GM21529 (cell line): ENCODE measurements around the gene EYA2.
"Not testable (repeated sequence)": the region's sequence is repeated elsewhere in the genome, so short reads cannot be mapped to it uniquely, and the experiment has no call there.

Source experiments
- ATAC-seq: cut with Tn5 transposase; IDR thresholded peaks from one replicate; pipeline ENCODE4 v1.9.1; 2021; ENCODE audit not compliant: unreplicated experiment

Gene EYA2

GRCh38 chr20:47160240-47160639, 265.6 kb downstream of the EYA2 start:
- no peak for ATAC-seq

DNA sequence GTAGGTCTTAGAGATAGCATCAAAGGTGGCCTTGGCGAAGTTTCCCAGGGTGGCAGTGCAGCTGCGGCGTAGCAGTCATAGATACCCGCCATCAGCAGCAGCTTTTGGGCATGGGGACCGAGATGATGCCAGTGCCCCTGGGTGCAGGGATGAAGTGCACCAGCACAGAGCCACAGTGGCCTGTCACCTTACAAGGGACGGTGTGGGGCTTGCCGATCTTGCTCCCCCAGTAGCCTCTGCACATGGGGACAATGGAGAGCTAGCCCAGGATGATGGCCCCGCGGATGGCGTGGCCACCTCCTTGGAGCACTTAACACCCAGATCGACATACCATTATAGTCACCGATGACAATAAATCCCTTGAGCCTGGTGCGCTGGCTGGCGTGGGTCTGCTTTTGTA, 266.3 kb downstream of the EYA2 start:
- ATAC-seq, result no peak

- ATAC-seq, result no peak
Measured at GRCh38 chr20:47161411-47161810, 266.8 kb downstream of the EYA2 start.

DNA sequence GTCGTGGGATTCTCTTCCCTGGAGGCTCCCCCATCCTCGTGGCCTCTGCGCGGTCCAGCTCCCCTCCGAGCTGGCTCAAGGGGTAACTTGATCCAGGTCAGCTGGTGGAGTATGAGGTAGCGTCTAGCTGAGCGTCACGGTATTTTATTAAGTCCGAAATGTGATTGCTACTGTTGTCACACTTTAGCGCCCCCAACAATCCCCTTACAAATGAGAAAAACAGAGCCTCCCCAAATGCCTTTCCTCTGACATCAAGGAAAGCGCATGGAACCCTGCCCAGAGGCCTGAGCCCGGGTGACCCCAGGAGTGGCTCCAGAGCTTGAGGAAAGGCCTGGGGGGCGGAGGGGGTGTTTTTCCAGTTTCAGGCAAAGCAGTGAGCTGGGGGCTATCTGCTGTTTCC, 269.5 kb downstream of the EYA2 start:
- ATAC-seq, result no peak

DNA sequence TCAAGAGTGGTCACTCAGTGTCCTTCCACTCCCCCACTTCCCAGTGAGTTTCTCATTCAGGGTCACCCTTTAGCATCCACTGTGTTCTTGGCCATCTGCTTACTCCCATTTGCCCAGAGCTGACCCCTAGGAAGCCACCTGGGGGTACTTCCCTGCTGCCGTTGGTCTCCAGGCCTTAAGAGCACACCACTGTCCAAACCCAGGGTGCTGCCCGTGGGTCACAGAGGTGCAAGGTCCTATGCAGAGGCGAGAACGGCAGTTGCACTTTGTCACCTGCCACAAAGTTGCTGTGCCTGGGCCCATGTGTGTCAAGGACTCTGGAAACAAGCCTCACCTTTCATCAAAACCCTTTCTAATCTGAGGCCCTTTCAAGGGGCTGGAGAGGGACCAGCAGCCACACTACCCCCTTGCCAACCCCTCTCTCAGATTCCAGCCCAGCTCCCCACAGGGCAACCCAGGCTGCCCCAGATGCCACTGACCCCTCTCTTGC, 270.8 kb downstream of the EYA2 start:
- no peak for ATAC-seq

DNA sequence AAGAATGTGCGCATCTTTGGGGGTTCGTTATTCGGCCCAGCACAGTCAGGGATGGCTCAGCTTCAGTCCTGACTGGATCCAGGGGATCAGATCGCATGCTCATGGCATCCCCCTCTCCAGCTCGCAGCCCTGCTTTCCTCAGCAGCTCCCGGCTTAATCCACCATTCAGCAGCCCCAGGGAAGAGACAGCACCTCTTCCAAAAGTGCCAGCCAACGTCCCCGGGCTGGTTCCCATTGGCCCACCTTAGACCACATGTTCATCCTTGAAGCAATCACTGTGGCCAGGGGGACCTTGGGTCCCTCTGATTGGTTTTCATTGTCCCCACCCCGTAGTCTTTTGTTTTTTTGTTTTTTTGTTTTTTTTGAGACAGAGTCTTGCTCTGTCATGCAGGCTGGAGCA, 273.2 kb downstream of the EYA2 start:
- no peak for ATAC-seq

- no peak for ATAC-seq
Measured at GRCh38 chr20:47172579-47172978, 277.9 kb downstream of the EYA2 start.

DNA sequence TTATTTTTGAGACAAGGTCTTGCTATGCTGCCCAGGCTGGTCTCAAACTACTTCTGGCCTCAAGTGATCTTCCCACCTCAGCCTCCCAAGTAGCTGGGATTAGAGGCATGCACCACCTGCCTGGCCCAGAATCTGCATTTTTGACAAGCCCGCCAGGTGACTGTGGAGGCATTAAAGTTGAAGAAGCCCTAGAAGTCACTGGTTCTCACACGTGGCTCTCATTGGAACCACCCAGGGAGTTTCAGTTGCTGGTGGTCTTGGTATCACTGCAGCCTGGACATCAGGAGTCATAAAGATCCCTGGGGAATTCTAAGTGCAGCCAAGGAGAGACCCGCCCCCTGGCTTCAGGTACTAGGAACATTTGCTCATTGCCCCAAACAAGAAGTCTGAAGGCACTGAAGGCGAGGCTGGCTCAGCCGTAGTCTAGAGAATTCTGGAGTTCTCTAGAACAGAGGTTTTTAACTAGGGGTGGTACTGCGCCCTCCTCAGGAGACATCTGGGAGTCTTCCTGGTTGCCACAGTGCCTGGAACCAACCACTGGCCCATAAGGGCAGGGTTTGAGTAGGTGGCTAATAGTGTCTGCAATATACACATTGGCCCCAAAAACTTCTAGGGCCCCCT, 279.1 kb downstream of the EYA2 start:
- ATAC-seq, result no peak

GRCh38 chr20:47174456-47175243, 280.0 kb downstream of the EYA2 start:
- ATAC-seq, result no peak

DNA sequence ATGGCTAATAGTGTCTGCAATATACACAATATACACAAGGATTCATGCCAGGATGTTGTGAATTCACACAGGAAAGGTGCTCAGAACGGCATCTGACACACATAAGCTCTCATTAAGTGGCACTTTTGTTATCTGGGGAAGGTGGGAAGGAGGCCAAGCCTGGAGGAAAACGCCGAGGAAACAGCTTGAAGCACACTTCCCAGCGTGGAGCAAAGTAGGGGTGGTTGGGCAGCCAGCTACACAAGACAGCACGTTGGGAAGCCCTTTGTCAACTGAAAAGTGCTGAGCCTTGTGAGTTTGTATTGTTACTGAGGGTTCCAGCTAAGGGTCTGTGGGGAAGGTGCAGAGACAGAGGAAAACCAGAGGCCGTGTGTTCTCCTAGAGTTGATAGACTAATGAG, 280.9 kb downstream of the EYA2 start:
- ATAC-seq, result no peak

- ATAC-seq, result not testable (repeated sequence)
Measured at GRCh38 chr20:47176217-47176616, 281.6 kb downstream of the EYA2 start.

DNA sequence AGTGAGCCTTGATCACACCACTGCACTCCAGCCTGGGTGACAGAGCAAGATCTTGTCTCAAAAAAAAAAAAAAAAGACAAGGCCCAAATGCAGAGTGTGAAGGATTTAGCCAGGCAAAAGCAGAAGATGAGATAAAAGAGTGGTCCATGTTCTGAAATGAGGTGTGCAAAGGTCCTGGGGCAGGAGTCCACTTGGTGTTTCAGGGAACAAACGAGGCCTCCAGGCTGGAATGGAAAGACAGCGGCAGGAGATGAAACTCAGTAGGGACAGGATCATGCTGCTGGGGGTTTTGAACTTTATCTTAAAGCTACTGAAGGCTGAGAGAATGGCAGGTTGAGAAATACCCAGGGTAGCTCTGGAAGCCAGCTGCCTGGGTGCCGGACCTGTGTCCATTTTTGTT, 283.6 kb downstream of the EYA2 start:
- no peak for ATAC-seq

DNA sequence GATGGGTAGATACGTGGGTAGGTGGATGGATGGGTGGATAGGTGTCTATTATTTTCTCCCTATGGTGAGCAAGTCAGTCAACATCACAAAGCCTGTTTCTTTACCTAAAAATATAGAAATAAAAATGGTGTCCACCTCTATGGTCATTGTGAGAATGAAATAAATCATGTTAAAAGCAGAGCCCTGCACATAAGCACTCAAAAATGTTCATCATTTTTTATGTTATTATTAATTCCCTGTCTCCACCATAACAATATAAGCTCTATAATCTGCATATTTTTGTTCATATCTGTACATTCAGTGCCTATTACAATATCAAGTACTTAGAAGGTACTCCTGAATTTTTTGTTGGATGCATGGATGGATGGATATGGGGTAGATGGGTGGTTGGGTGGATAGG, 284.2 kb downstream of the EYA2 start:
- ATAC-seq, result no peak

- ATAC-seq, result no peak
Measured at GRCh38 chr20:47179267-47179666, 284.6 kb downstream of the EYA2 start.

- no peak for ATAC-seq
Measured at GRCh38 chr20:47181056-47181862, 286.6 kb downstream of the EYA2 start.

DNA sequence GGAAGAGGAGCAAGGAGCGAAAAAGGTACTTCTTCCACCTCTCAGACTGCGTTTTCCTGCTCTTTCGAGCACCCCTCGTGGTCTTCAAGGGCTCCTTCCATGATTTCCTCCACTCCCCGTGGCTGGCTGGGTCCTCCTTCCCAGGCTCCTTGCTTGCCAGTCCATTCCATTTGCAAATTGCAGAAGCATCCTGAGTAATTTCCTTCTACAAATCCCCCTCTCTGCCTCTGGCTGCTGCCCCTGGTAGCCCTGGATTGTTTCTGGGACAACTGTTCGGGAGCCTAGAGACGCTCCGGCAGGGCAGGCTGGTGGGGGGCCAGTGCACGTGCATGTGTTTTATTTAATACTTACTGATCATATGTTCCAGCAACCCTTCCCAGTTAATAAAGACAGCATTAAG, 288.7 kb downstream of the EYA2 start:
- no peak for ATAC-seq

GRCh38 chr20:47187450-47188195, 293.0 kb downstream of the EYA2 start:
- no peak for ATAC-seq

DNA sequence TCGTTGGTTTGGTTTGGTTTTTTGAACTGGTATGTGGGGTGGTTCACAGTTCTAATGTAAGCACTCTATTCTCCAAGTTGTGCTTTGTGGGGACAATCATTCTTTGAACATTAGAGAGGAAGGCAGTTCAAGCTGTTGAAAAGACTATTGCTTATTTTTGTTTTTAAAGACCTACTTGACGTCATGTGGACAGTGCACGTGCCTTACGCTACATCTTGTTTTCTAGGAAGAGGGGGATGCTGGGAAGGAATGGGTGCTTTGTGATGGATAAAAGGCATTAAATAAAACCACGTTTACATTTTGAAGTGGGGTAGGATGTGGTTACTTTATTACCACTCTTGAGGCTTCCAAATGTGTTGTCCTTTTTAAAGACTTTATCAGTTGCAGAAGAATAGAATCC, 293.9 kb downstream of the EYA2 start:
- ATAC-seq, result no peak

DNA sequence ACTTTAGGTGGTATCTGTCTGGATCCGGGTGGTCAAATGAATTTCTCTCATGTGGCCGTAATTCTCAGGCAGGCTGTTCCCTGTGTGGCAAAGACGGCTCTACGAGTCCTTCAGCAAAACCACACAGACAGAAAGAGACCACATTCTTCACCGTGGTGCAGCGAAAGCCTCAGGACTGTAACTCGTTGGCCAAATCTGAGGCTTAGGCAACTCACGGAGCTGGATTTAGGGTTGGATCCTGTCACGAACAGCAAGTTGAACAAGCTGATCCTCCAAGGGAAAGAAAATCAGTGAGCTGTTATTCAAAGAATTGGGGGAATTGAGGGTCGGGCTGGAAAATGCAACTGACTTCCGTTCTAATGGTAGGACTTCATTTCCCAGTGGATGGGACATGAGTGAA, 294.4 kb downstream of the EYA2 start:
- no peak for ATAC-seq

DNA sequence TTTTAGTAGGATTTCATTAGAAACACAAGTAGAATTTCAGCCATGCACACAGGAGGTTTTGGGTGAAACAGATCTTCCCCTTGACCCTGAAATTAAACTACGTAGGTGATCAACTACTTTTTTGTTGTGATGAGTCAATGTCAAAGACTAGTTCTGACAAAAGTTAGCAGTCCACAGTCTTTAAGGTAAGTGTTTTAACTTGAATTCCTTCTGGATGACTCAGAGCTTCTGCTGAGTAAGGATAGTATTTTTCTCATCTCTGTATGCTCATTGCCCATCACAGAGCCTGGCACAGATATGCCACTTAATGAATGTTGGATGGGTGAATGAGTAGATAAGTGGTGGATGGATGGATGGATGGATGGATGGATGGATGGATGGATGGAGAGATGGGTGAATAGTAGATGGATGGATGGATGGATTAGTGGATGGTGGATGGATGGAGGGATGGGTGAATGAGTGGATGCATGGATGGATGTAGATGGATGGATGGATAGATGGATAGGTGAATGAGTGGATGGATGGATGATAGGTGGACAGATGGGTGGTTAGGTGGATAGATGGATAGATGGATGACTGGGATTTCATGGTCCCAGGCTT, 296.5 kb downstream of the EYA2 start:
- no peak for ATAC-seq

- ATAC-seq, result no peak
Measured at GRCh38 chr20:47191956-47192355, 297.3 kb downstream of the EYA2 start.
